GM18517 (cell line): ENCODE measurements around the gene FXN.
"Not testable (repeated sequence)": the region's sequence is repeated elsewhere in the genome, so short reads cannot be mapped to it uniquely, and the experiment has no call there.

Experiments
- ATAC-seq: cut with Tn5 transposase; IDR thresholded peaks from one replicate; pipeline ENCODE4 v1.9.1; 2021; ENCODE audit warnings: mild to moderate bottlenecking, moderate library complexity; ENCODE audit not compliant: unreplicated experiment

Gene FXN

DNA sequence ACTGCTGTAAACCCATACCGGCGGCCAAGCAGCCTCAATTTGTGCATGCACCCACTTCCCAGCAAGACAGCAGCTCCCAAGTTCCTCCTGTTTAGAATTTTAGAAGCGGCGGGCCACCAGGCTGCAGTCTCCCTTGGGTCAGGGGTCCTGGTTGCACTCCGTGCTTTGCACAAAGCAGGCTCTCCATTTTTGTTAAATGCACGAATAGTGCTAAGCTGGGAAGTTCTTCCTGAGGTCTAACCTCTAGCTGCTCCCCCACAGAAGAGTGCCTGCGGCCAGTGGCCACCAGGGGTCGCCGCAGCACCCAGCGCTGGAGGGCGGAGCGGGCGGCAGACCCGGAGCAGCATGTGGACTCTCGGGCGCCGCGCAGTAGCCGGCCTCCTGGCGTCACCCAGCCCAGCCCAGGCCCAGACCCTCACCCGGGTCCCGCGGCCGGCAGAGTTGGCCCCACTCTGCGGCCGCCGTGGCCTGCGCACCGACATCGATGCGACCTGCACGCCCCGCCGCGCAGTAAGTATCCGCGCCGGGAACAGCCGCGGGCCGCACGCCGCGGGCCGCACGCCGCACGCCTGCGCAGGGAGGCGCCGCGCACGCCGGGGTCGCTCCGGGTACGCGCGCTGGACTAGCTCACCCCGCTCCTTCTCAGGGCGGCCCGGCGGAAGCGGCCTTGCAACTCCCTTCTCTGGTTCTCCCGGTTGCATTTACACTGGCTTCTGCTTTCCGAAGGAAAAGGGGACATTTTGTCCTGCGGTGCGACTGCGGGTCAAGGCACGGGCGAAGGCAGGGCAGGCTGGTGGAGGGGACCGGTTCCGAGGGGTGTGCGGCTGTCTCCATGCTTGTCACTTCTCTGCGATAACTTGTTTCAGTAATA, at the start of gene FXN:
TSS of gene FXN (plus strand) at position 315 of the 871 bp plus-strand sequence. CDS start at position 346, 31 bp downstream.
- ATAC-seq = peak; percentile 95

DNA sequence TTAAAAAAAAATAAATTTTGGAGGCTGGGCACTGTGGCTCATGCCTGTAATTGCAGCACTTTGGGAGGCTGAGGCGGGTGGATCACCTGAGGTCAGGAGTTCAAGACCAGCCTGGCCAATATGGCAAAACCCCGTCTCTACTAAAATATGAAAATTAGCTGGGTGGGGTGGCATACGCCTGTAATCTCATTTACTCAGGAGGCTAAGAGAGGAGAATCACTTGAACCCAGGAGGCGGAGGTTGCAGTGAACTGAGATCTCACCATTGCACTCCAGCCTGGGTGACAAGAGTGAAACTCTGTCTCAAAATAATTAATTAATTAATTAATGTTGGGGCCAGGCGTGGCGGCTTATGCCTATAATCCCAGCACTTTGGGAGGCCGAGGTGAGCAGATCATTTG, 48.6 kb upstream of the FXN start:
- ATAC-seq = not testable (repeated sequence)

DNA sequence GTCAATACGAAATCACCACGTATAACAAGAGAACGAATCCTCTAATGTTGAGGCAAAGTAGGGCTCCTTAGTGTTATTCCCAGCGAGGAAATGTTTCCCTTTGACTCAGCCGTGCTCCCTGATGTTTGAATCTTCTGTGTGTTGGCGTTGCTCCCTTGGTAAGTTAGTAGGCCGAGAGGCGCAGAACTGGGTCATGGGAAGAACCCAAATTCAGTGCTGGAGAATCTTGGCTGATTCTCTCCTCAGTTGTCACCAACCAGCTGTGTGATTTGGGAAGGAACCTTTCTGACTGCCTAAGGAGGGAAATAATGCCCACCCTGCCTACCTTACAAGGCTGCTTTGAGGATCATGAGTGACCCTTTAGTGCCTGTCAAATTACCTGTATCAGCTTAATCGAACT, 44.1 kb upstream of the FXN start:
- no peak for ATAC-seq

DNA sequence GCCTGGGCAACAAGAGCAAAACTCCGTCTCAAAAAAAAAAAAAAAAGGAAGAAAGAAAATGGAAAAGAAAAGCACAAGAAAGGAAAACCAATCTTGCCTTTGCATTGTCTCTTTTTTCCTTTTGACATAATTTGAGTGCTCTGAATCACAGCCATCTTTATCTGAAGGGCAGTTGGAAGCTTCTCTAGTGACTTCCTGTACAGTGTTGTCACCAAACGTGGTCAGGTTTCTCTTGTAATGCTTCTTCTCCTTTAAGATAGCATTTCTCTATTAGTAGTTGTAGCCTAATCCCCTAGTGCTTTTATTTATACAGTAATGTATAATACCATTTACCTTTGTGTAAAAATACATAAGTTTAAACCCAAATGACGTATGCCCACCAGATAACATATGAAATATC, 39.8 kb upstream of the FXN start:
- ATAC-seq = no peak

DNA sequence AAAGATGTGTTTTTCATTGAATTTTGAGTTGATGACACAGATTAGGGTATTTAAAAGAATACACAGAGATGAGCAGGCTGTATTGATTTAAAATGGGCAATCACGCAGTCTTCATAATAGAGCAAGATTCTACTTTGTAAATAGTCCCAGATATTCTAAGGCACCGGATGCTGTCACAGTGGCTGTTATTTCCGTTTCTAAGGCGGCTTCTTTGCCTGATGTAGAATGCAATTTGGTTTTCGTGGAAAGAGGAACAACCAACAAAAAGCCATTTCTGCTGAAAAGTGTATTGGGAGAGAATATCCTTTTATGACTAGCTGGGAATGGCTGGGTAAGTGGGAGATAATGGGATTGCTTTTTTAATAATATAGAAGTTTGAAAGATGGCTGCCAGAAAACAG, 39.1 kb upstream of the FXN start:
- ATAC-seq = no peak

DNA sequence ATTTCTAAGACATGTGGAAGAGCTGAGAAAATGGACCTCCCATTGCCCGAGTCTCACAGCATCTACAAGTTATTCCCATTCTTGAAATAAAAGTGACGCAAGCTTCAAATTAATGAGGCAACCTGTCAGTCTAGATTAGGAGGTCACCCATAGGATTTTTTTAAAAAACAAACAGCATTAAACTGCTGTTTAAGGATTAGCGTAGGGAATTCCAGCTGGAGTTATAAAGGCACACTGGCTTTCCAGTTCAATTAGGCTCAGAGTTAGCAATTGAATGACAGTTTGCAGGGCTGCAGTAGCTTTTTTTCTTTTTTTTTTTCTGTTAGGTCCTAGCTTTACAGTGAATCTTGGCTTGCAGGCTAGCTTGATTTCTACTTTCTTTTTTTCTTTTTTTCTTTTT, 37.9 kb upstream of the FXN start:
- ATAC-seq = no peak

DNA sequence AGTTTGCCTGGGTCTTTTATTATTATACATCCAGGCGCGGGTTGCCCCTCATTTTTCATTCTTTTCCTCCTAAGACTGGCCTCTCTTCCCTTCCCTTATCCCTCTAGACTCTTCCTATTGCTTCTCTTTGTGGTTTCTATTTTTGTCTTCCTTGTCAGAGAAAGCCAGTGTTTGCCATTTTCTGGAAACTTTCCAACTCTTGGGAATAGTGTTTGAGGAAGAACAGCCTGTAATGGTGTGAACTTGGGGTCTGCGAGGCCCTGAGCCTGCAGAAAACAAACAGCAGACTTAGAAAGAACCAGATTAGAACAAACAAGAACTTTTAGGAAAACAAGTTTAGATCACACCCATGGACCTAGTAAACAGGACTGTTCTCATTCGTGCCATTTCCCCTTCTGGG, 37.2 kb upstream of the FXN start:
- ATAC-seq = no peak

DNA sequence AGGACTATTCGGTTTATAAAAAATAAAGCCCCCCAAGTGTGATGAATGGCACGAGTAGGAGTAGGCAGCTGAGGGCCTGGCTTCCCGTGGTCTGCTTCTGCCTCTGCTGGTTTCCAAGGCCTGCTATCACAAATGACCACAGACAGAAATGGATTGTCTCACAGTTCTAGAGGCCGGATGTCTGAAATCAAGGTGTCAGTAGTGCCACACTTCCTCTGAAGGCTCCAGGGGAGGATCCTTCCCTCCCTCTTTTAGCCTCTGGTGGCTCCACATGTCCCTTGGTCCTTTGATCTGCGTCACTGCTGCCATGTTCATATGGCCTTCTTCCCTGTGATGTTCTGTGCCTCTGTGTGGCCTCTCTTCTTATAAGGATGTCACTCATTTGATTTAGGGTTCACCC, 36.7 kb upstream of the FXN start:
- peak; percentile 71 for ATAC-seq

DNA sequence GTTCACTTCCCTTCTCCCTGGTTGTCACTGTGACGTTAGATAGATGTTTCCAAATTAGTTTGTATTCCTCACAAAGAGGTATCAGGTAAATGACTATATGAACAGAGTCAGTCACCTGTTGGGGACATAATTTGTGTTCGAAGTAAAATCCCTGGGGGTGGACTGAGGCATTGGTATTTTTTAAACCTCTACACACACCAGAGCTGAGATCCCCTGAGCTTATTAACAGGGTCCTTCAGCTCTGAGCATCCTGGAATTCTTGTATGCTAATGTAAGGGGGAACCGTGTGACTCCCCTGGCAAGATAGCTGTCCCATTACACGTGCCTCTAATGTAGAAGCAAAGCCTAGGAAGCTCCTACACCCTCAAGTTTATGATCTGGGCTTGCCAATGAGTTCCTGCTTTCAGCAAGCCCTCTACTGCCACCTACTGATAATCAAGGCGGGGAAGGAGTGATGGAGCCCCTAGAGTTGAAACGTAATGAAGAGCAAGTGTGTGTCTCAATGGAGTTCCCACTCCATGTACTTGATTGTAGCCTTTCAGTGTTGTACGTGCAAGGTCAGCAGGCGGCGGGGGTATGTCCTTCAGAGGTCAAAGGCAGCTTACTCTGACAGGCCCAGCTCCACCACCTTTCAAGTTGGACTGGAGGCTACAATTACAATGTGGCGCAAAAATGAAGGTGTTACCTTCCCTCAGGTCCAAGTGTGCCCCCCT, 36.0 kb upstream of the FXN start:
- ATAC-seq = peak; percentile 88

DNA sequence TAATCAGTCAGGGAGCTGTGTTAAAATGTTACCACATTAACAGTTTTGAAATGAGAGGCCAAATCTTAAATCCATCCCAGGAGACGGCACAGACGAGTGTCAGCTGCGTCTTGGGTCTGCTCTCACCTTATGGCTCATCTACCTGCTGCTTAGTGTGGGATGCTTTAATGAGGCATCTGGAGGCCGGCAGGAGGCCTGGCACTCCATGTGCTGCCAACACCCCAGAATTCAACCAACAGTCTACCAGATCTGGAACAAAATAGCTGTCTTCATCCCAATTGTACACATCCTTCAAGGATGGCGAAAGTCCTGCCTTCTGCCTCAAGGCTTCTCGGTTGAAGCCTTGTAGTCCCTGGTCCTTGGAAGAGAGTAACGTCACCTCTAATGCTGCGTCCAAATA, 33.6 kb upstream of the FXN start:
- no peak for ATAC-seq

DNA sequence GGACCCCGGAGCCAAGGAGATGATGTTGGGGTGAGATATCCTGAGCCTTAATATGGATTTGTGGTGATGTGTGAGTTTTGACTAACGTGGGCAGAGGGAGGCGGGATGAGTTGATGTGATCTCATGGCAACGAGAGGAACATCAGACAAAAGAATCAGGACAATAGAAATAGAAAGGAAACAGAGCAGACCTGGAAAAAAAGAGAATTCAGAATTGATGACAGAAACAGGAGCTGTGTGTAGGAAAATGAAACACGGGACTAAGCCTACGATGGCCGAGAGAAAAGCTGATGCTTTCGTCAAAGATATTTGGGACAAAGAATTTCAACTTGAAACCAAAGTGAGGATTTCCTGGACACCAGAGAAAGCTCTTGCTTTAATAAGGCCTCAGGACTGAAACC, 32.5 kb upstream of the FXN start:
- no peak for ATAC-seq

DNA sequence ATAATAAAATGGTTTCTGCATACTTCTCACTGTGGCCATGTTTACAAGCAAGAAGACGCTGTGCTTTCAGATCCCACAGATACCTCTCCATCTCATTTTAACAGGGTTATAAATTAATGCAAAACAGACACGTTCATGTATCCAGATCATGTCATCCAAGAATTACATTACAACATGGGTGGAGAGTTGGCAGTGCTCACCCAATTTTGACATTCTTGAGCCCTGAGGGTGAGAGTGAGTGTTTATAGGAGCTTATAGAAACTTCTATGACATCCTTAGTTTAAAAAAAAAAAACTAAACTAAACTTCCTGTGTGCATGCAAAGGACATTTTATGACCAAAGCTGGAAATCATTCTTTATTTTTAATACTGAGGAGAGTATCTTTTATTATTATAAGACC, 30.7 kb upstream of the FXN start:
- no peak for ATAC-seq

DNA sequence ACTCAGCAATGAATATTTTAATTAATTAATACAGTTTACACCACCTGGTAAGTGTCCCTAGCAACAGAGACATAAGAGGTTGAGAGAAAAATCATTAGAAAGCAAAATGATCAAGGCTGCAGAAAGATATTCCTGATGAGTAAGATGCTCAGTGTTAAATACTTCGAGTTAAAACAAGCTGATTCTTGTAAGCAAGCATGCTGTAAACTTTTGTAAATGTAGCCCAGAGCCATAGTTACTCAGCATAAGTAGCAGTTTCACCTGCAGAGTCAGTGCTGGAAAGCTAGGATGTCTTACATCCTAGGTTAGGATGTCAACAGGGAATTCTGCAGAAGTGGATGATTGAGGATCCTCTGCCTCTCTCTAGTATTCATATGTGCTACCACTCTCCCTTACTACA, 25.8 kb upstream of the FXN start:
- no peak for ATAC-seq

DNA sequence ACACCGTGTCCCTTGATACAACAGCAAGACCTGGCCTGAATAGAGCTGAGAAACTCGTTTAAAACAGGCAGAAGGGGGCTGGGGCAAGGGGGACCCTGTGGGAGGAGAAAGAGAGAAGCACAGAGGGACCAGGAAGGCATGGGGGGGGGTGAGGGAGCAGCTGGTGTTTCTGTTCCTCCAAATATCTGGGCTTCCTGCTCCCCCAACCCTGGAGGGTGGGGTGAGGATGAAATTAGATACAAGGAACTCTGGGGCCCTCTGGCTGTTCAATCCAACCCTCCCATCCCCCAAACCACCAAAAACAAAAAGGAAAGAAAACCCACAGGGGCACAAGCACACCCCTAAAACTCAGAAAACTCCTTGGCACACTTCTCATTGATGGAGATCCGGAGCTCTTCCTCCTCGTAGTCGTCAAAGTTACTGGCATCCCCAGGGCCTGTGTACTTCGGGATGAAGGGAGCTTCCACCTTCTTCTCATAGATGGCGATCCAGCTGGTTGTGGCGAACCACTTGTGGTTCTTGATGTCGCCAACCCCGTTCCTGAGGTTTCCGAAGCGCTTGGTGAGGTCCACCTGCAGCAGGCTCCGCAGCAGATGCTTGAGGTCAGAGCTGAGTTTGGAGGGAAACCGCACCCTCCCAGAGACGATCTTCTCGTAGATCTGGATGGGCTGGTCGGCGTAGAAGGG, 22.7 kb upstream of the FXN start:
- no peak for ATAC-seq

DNA sequence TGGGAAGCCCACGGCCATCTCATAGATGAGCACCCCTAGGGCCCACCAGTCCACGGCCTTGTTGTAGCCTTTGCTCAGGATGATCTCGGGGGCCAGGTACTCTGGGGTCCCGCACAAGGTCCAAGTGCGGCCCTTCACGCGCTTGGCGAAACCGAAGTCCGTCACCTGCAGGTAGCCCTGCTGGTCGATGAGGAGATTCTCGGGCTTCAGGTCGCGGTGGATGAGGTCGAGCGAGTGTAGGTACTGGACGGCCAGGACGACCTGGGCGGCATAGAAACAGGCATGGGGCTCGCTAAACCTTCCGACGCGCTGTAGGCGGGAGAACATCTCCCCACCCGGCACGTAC, 22.2 kb upstream of the FXN start:
- ATAC-seq = no peak

DNA sequence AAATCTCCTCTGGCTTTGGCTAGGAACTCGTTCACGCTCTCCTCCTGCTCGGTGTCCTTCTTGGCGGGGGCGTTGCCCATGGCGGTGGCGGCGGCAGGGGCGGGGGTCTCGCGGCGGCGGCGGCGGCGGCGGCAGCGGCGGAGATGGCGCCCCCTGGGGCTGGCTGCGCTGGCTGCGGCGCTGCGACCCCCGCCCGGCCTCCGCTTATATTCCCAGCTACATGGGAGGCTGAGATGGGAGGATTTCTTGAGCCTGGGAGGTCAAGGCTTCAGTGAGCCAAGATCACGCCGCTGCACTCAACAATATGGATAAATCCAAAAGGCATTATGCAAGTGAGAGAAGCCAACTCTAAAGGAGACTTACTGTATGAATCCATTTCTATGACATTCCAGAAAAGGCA, 21.5 kb upstream of the FXN start, which contains the start of gene PRKACG:
TSS of gene PRKACG (minus strand) at position 101 of the 400 bp plus-strand sequence. CDS start at position 80, 21 bp downstream.
- ATAC-seq = no peak

DNA sequence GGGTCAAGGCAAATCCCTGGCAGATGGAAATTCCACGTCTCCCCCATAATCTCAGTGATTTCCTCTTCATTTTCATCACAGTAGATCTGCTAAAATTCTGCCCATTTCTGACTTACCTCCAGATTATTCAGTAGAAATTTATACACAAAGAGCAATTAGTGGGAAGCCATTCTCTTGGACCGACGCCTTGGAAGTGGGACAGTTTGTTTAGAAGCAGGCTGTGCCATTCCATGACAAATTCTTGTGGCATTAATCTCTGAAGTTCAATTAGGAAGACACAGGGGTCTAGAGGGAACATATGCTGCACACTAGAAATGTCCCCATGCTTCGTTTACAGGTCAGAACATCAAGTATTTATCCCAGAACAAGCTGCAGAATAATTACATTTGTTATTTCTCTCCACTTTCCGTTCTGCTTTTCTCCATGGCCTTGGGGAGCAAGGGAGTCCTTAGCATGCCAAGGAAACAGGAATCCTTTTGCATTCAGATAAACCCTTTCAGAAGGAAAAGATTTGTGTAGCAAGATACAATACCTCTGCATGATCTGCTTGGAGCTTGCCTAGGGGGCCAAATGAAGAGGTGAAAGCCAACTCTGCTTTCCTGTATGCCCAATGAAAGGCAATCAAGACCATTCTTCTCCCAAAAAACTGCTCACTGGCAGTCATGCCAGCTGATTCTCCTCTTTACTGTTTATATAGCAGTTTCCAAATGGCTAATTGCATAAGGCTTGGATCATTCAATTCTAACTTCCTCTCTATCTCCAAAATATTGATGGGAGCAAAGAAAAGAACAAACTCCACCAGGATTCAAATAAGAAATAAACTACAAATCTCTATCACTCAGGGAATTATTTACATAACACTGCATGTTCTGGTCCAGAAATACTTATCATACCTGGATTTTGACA, 19.1 kb upstream of the FXN start:
- ATAC-seq = no peak

DNA sequence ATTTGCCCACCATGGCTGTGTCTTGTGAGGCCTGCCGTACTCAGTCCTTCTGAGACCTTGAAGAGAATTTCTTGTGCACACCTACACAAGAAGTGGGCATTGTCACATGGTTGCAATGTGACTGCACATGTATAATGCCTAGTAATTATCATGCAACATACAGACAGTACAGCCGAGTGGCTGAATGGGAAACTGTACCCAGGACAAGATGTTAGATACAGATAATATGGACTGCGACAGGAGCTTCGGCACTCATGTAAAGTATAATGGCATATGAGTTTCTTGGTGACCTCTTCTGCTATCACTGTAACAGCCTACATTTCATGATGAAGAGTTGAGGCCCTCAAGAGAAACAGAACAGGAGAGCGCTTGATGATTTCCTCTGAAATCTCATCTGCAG, 16.8 kb upstream of the FXN start:
- ATAC-seq = no peak

DNA sequence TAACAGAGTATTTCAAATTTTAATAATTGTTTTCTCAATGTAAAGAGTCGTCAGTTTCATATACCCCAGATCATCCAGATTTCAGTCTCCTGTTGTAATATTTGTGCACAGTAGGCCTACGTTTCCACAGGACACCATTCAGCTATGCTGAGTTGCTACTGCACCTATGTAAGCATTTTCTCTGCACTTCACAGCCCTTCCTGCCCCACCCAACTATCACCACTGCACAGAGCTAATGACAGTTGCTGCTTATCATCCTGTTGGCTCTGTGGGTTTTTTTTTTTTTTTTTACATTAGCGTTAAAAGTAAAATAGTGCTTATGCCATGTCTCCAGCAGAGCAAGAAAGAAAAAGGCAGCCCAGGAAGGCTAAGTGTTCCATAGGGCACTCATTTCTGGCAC, 15.7 kb upstream of the FXN start:
- ATAC-seq = no peak

DNA sequence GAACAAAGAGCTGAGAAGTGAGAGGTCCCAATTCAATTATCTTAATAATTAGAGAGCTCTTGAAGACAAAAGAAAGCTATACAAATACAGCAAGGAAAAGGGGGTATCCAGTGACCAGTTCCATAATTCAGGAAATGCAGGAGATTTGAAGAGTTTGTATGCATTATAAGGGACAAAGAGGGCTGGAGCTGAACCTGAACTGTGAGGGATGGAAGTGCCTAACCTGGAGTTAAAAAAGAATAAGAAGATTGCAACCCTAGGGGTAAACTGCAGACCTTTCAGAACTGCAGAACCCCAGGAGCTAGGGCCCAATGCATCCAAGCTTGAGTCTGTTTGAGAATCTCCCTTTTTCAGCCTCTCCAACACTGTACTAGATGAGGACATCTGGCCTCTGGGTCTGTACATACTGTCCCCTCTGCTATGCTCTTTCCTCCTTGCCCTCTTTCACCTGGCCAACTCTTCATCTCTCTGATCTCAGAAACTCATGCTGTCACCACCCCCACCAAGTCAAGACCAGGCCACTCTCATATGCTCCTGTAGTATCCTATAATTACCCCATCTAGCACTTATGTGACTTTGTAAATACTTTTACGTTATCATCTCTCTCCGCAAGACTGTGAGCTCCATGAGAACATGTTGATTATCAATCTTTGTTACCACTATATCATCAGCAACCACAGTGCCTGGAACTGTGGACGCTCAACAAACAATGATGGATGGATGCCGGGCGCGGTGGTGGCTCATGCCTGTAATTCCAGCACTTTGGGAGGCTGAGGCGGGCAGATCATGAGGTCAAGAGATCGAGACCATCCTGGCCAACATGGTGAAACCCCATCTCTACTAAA, 15.0 kb upstream of the FXN start:
- no peak for ATAC-seq
